ENCODE results near the gene LARP6.

Gene LARP6

GRCh38 chr15:70829371-70830166 lies 24.4 kb downstream of the LARP6 start:
- TF ChIP-seq, protein P1, sequence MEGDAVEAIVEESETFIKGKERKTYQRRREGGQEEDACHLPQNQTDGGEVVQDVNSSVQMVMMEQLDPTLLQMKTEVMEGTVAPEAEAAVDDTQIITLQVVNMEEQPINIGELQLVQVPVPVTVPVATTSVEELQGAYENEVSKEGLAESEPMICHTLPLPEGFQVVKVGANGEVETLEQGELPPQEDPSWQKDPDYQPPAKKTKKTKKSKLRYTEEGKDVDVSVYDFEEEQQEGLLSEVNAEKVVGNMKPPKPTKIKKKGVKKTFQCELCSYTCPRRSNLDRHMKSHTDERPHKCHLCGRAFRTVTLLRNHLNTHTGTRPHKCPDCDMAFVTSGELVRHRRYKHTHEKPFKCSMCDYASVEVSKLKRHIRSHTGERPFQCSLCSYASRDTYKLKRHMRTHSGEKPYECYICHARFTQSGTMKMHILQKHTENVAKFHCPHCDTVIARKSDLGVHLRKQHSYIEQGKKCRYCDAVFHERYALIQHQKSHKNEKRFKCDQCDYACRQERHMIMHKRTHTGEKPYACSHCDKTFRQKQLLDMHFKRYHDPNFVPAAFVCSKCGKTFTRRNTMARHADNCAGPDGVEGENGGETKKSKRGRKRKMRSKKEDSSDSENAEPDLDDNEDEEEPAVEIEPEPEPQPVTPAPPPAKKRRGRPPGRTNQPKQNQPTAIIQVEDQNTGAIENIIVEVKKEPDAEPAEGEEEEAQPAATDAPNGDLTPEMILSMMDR (IDR thresholded peaks at IDR 0.05; ENCODE audit: low read length, missing control alignments): no peak
- DNase-seq (ENCODE audit: low read depth): no peak
- H3K4me3 ChIP-seq (replicated peaks; ENCODE audit: low read depth, low read length): no peak overlapping the region

DNA sequence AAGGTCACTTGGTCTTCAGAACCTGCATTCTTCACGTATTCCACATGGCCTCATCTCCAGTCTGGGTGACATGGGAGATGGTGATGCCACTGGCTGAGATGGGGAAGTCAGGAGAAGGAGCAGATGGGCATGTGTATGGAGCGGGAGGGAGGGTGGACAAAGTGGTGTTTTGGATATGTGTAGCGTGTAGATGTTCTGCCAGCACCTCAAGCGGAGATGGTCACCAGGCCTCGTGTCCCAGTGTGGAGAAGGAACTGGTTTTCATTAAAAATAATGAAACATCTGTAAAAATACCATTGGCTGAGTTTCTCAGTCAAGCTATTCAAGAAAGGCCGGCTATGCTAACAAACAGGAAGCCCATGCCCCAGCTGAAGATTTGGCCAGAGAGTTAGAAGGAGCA lies 26.2 kb downstream of the LARP6 start:
- no peak overlapping the region for H3K4me3 ChIP-seq (replicated peaks; ENCODE audit: low read depth, low read length)
- no peak for DNase-seq (ENCODE audit: low read depth)
- TF ChIP-seq, protein P1 (IDR thresholded peaks at IDR 0.05; ENCODE audit: low read length, missing control alignments): no peak

GRCh38 chr15:70826634-70827033 lies 27.3 kb downstream of the LARP6 start:
- peak; percentile 83 for DNase-seq (ENCODE audit: low read depth)
- TF ChIP-seq, protein P1 (IDR thresholded peaks at IDR 0.05; ENCODE audit: low read length, missing control alignments): no peak

GRCh38 chr15:70825841-70826240 lies 28.1 kb downstream of the LARP6 start:
- H3K4me3 ChIP-seq (replicated peaks; ENCODE audit: low read depth, low read length): no peak overlapping the region
- no peak for DNase-seq (ENCODE audit: low read depth)
- TF ChIP-seq, protein P1 (IDR thresholded peaks at IDR 0.05; ENCODE audit: low read length, missing control alignments): no peak

More at GRCh38 chr15:70826634-70827033, 27.3 kb downstream of the LARP6 start:
- H3K4me3 ChIP-seq (replicated peaks; ENCODE audit: low read depth, low read length): no peak overlapping the region

- DNase-seq (ENCODE audit: low read depth): no peak
- H3K4me3 ChIP-seq (replicated peaks; ENCODE audit: low read depth, low read length): no peak overlapping the region
- TF ChIP-seq, protein P1 (IDR thresholded peaks at IDR 0.05; ENCODE audit: low read length, missing control alignments): no peak
Measured at GRCh38 chr15:70823196-70823595, 30.8 kb downstream of the LARP6 start.

GRCh38 chr15:70820214-70820613 lies 33.7 kb downstream of the LARP6 start:
- DNase-seq (ENCODE audit: low read depth): no peak
- TF ChIP-seq, protein P1 (IDR thresholded peaks at IDR 0.05; ENCODE audit: low read length, missing control alignments): no peak
- H3K4me3 ChIP-seq (replicated peaks; ENCODE audit: low read depth, low read length): no peak overlapping the region

GRCh38 chr15:70818580-70818979 lies 35.4 kb downstream of the LARP6 start:
- TF ChIP-seq, protein P1 (IDR thresholded peaks at IDR 0.05; ENCODE audit: low read length, missing control alignments): no peak
- DNase-seq (ENCODE audit: low read depth): no peak
- no peak overlapping the region for H3K4me3 ChIP-seq (replicated peaks; ENCODE audit: low read depth, low read length)

Measured in fibroblast of pulmonary artery (primary cell).